Measurements from ENCODE around the gene IPO13. TPM values are rescaled to one million over a fixed set of nuclear protein-coding genes. Genes with fewer than 3 reads are reported as not detected.

The IPO13 gene
- total and polyA plus RNA-seq, 4 donors = 7.3 to 35.4 (median 17.4) TPM

GRCh38 chr1:43979528-43980254 is 32.9 kb downstream of the IPO13 start:
- no peak overlapping the region for H3K9ac ChIP-seq (ENCODE audit: insufficient read depth in 1 of 2, low read length in 2 of 2)
- DNase-seq (peak; percentile 45 to 65 (median 65)), ATAC-seq (ENCODE audit: insufficient read depth, low FRiP score) (peak; percentile 16)
- H3K4me3 ChIP-seq = peak overlapping the region; percentile 42
- WGBS, 2 donors = 4 to 8% methylated on average over 30 to 45 of the region's 45 CpGs
- no peak for TF ChIP-seq CTCF (IDR thresholded peaks at IDR 0.05; ENCODE audit: control extremely low read depth, extremely low read depth)
- H3K27ac ChIP-seq (ENCODE audit: low read depth in 1 of 2, low read length in 1 of 2) = peak overlapping the region; percentile 42 to 59
- H3K36me3 ChIP-seq (ENCODE audit: control insufficient read depth in 4 of 4, insufficient read depth in 4 of 4, low read length in 4 of 4) = peaks cover 0 to 17% (median 14%) of the 10 kb centered on the region in 4 donors
- H3K4me1 ChIP-seq (ENCODE audit: control insufficient read depth in 5 of 5, insufficient read depth in 5 of 5, low read length in 5 of 5) = peaks cover 0 to 30% (median 19%) of the 10 kb centered on the region in 5 donors
- no peaks in the 10 kb centered on the region for H3K27me3 ChIP-seq (ENCODE audit: control insufficient read depth in 3 of 3, insufficient read depth in 3 of 3, low read length in 2 of 3)
- no peaks in the 10 kb centered on the region for H3K9me3 ChIP-seq (ENCODE audit: control insufficient read depth in 4 of 4, insufficient read depth in 3 of 4, low read length in 3 of 4)

- Histone ChIP-seq H3K27me3 (ENCODE audit: control insufficient read depth in 3 of 3, insufficient read depth in 3 of 3, low read length in 2 of 3) (no peaks in the 10 kb centered on the region), H3K27ac (ENCODE audit: low read depth in 1 of 2, low read length in 1 of 2) (peak overlapping the region in 1 of 2 donors; percentile 26), H3K4me3 (no peak overlapping the region), H3K9me3 (ENCODE audit: control insufficient read depth in 4 of 4, insufficient read depth in 3 of 4, low read length in 3 of 4) (no peaks in the 10 kb centered on the region), H3K9ac (ENCODE audit: insufficient read depth in 1 of 2, low read length in 2 of 2) (no peak overlapping the region), H3K4me1 (ENCODE audit: control insufficient read depth in 5 of 5, insufficient read depth in 5 of 5, low read length in 5 of 5) (peaks cover 0 to 29% (median 19%) of the 10 kb centered on the region in 5 donors), H3K36me3 (ENCODE audit: control insufficient read depth in 4 of 4, insufficient read depth in 4 of 4, low read length in 4 of 4) (peaks cover 0 to 18% (median 15%) of the 10 kb centered on the region in 4 donors)
- 59 to 62% methylated on average over 13 of the region's 13 CpGs for WGBS, 2 donors
- ATAC-seq (ENCODE audit: insufficient read depth, low FRiP score) (no peak), DNase-seq (no peak)
- no peak for TF ChIP-seq CTCF (IDR thresholded peaks at IDR 0.05; ENCODE audit: control extremely low read depth, extremely low read depth)
Observed at GRCh38 chr1:43980255-43981134, 33.7 kb downstream of the IPO13 start.

GRCh38 chr1:43981135-43981491 is 34.4 kb downstream of the IPO13 start:
- Histone ChIP-seq H3K27me3 (ENCODE audit: control insufficient read depth in 3 of 3, insufficient read depth in 3 of 3, low read length in 2 of 3) (no peaks in the 10 kb centered on the region), H3K27ac (ENCODE audit: low read depth in 1 of 2, low read length in 1 of 2) (no peak overlapping the region), H3K9ac (ENCODE audit: insufficient read depth in 1 of 2, low read length in 2 of 2) (no peak overlapping the region), H3K4me3 (no peak overlapping the region), H3K36me3 (ENCODE audit: control insufficient read depth in 4 of 4, insufficient read depth in 4 of 4, low read length in 4 of 4) (peaks cover under 1 to 17% (median 16%) of the 10 kb centered on the region in 4 donors), H3K9me3 (ENCODE audit: control insufficient read depth in 4 of 4, insufficient read depth in 3 of 4, low read length in 3 of 4) (no peaks in the 10 kb centered on the region), H3K4me1 (ENCODE audit: control insufficient read depth in 5 of 5, insufficient read depth in 5 of 5, low read length in 5 of 5) (peaks cover 0 to 24% (median 13%) of the 10 kb centered on the region in 5 donors)
- TF ChIP-seq CTCF (IDR thresholded peaks at IDR 0.05; ENCODE audit: control extremely low read depth, extremely low read depth) = no peak
- 86 to 89% methylated on average over 20 of the region's 20 CpGs for WGBS, 2 donors
- ATAC-seq (ENCODE audit: insufficient read depth, low FRiP score) = no peak
- no peak for DNase-seq

Measured in lung (tissue), 12 donors.